Measurements from ENCODE around the gene LRIF1. TPM values are rescaled to one million over a fixed set of nuclear protein-coding genes. Genes with fewer than 3 reads are reported as not detected.
"Not testable (repeated sequence)": the region's sequence is repeated elsewhere in the genome, so short reads cannot be mapped to it uniquely, and the experiment has no call there.

Gene LRIF1, protein sequence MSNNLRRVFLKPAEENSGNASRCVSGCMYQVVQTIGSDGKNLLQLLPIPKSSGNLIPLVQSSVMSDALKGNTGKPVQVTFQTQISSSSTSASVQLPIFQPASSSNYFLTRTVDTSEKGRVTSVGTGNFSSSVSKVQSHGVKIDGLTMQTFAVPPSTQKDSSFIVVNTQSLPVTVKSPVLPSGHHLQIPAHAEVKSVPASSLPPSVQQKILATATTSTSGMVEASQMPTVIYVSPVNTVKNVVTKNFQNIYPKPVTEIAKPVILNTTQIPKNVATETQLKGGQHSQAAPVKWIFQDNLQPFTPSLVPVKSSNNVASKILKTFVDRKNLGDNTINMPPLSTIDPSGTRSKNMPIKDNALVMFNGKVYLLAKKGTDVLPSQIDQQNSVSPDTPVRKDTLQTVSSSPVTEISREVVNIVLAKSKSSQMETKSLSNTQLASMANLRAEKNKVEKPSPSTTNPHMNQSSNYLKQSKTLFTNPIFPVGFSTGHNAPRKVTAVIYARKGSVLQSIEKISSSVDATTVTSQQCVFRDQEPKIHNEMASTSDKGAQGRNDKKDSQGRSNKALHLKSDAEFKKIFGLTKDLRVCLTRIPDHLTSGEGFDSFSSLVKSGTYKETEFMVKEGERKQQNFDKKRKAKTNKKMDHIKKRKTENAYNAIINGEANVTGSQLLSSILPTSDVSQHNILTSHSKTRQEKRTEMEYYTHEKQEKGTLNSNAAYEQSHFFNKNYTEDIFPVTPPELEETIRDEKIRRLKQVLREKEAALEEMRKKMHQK
- polyA plus RNA-seq (ENCODE audit: insufficient read length in 12 of 12) = 10 to 100 TPM in 4 of 12 donors, 1 to 10 TPM in 7, not detected in 1; 8.0 to 13.5 (median 9.9) TPM
- long read RNA-seq, donor 1, partial matches to known transcripts = 0 of 3 reads
- long read RNA-seq, donor 1, other reads (novel, unspliced or antisense) = 0 of 3 reads
- long read RNA-seq, donor 2, partial matches to known transcripts = 0 of 2 reads
- long read RNA-seq, donor 2, other reads (novel, unspliced or antisense) = 0 of 2 reads
- long read RNA-seq, donor 3, partial matches to known transcripts = 0 of 1 reads
- long read RNA-seq, donor 3, other reads (novel, unspliced or antisense) = 0 of 1 reads
- long read RNA-seq, donor 4, partial matches to known transcripts = 0 of 1 reads
- long read RNA-seq, donor 4, other reads (novel, unspliced or antisense) = 0 of 1 reads
- long read RNA-seq, donor 5, partial matches to known transcripts = 0 of 4 reads
- long read RNA-seq, donor 5, other reads (novel, unspliced or antisense) = 0 of 4 reads
- long read RNA-seq, donor 6 = 0 reads
- long read RNA-seq, donor 7, partial matches to known transcripts = 0 of 1 reads
- long read RNA-seq, donor 7, other reads (novel, unspliced or antisense) = 0 of 1 reads
- long read RNA-seq, donor 8, partial matches to known transcripts = 0 of 2 reads
- long read RNA-seq, donor 8, other reads (novel, unspliced or antisense) = 0 of 2 reads
- long read RNA-seq, donor 9, partial matches to known transcripts = 0 of 1 reads
- long read RNA-seq, donor 9, other reads (novel, unspliced or antisense) = 0 of 1 reads
- long read RNA-seq, donor 10, transcript LRIF1-202 (3 exons, 1,796 nt) = major isoform, 7 of 7 reads
- long read RNA-seq, donor 10, partial matches to known transcripts = 0 of 7 reads
- long read RNA-seq, donor 10, other reads (novel, unspliced or antisense) = 0 of 7 reads
- long read RNA-seq, donor 11, partial matches to known transcripts = 0 of 3 reads
- long read RNA-seq, donor 11, other reads (novel, unspliced or antisense) = 0 of 3 reads

DNA sequence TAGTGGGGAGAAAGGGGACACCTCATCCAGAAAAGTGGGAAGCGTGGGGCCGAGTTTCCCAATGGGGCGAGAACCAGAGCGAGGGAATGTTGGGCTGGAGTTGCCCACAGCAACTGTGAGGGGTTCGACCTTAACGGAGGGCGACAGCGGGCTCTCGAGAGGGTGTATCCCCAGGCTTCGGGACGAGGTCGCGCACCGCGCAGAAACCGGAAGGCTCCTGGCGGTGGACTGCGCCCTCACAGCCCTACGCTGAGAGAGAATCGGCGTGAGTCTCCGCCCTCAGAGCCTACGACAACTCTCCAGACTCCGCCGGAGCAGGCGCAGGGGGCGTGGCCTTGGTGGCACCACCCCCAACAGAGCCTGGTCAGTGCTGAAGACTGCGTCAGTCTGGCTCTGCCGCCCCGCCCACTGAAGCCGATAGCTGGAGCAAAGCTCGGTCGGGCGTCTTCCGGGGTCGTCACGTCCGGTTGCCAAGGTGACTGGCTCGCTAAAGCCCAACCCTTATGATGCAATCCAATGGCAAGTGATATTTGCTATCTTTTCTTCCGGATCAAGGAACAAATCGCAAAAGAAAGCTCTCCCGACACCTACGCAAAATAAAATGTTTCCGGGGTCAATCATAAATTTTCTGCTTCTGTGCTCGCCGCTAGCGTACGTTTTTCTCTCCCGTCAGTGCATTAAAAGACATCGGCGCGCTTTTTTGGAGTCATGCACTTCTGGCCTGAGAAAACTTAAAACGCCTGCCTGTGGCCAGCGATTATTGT is at the start of gene LRIF1:
Gene LRIF1, minus strand, starts transcription at position 232 of the 764 bp plus-strand sequence. CDS start 234 bp downstream, outside the sequence.
- peak; percentile 94 for DNase-seq

DNA sequence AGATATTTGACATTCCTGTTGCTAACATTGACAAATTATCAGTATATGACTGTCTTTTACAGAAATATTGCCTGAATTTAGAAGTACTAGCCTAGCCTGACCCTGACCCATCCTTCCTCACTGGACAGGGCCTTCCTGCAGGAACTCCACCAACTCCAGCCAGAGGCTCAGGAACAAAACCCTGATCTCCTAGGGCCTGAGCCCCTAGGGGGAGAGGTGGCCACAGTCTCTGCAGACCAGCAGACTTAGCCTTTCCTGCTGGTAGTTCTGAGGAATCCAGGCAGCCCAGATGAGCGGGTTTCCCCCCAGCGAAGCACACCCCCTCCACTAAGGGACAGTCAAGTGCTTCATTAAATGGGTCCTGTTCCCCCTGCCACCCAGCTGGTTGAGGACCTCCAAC is 44.3 kb upstream of the LRIF1 start:
- DNase-seq = no peak

DNA sequence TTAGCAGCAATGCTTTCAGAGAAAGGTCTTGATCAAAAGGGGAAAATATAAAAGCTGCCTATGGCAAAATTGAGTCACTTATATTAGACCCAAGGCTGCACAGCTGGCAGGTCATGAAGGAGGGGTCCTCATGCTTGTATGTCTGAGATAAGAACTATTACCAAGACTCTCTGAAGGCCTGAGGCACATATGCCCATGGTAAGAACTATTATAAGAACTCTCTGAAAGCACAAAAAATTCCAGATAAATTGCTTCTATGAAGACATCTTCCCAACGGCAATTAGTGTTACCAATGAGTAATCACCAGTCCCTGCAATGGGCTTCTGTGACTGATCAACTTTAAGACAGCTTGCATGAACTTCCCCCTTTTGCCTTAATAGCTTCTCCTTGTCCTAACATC is 42.8 kb upstream of the LRIF1 start:
- DNase-seq = no peak

DNA sequence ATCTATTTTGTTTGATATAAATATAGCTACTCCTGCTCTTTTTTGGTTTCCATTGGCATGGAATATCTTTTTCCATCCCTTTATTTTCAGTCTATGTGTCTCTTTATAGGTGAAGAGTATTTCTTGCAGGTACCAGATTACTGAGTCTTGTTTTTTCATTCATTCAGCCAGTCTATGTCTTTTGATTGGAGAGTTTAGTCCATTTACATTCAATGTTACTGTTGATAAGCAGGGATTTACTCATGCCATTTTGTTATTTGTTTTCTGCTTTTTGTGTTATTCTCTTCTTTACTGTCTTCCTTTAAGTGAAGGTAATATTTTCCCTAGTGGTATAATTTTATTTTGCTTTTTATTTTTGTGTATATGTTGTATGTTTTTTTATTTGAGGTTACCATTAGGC is 35.9 kb upstream of the LRIF1 start:
- not testable (repeated sequence) for DNase-seq

DNA sequence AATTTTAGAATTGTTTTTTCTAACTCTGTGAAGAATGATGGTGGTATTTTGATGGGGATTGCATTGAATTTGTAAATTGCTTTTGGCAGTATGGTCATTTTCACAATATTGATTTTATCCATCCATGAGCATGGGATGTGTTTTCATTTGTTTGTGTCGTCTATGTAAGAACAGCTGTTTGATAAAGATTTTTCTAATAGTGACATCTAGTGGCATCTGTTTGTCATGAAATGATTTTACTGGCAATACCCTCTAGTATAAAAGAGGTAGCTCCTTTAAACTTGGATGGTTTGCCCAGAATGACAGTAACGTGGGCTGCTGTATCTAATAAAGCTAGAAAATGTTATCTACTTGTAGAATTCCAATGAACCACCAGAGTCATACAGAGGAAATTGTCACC is 28.6 kb upstream of the LRIF1 start:
- not testable (repeated sequence) for DNase-seq

DNA sequence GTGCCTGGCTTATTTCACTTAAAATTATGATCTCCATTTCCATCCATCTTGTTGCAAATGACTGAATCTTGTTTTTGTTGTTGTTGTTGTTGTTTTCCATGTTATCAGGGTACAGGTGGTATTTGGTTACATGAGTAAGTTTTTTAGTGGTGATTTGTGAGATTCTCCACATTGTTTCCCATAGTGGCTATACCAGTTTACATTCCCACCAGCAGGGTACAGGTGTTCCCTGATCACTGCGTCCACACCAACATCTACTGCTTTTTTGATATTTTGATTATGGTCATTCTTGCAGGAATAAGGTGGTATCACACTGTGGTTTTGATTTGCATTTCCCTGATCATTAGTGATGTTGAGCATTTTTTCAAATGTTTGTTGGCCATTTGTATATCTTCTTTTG is 27.6 kb upstream of the LRIF1 start:
- DNase-seq = not testable (repeated sequence)

DNA sequence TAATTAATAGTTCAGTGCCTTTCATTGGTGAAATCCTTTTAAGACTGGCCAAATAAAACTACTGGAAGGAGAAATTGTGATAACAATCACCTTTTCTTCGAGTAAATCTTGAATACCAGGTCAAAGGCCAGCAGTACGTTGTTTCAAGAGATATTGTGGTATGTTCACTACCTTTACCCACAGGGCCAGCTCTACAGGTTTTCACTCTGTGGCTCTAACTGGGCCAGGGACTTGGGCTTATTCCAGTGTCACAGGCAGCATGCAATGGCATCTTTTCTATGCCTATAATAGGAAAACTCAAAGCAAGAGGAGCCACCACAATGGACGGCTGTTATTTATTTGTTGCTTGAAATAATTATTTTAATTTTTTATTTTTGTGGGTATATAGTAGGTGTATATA is 26.8 kb upstream of the LRIF1 start:
- no peak for DNase-seq

DNA sequence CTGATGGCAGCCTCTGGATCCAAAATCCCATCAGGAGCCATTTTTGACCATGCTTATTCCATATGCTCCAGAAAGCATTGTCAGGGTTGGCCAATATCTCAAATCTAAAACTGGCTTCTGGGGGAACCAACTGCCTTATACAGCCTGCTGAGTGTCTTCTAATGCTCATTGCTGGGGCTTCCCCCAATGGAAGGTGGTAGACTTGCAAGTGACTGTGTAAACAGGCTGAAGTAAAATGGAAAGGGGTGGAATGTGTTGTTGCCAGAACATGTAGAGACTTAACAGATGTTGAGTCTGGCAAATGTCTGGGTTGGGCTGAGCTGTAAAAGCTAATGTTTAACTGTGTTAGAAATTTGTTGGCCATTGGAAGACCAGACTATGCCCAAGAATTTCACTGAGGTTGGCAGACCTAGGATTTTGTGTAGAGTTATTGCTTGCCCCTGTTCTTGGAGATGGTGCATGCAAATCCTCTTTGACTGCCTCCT is 22.7 kb upstream of the LRIF1 start:
- DNase-seq = no peak

DNA sequence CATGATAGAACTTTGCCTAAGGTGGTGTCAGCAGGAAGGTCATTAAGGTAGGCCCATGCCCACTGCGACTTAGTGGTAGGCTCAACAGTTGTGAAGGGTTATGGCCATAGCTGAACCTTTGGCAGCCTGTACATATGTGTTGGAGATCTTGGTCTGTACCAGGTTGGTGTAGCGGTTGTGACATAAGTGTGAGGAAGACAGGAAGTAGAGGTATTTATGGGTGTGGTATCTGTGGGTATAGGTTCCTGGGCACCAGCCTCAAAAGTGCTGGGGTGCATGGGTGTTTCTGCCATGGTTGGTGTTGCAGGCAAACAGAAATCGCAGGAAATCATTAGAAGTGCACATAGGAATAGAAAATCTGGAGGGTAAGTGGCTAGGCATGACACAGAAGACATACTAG is 18.6 kb upstream of the LRIF1 start:
- no peak for DNase-seq

DNA sequence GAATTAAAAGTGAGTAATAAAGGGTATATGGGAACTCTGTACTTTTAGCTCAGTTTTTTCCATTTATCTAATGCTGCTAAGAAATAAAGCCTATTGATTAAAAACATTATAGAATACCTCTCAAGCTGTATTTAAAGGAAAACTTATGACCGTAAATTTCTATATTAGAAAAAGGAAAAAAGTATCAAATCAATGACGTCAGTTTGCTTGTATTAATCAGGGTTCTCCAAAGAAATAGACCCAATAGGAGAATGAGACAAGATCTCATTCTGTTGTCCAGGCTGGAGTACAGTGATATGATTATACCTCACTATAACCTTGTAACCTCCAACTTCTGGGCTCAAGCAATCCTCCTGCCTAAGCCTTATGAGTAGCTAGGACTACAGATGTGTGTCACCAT is 15.4 kb upstream of the LRIF1 start:
- no peak for DNase-seq

DNA sequence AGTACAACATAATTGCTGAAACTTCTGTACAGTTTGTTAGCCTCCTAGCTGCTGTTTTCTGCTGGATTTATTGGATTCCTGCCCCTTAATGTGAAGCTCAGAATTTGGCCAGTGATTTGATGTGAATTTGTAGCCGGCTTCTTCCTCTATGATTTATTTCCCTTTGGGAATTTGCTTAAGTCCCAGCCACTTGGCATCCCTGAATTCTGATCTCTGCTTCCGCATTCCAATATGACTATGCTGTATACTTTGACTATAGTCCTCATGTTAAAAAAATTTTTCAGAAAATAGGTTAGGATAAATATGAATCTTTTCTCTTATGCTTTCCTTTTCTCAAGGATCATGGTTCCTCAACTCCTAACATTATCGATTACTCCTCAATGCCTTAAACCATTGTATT is 12.4 kb upstream of the LRIF1 start:
- no peak for DNase-seq

DNA sequence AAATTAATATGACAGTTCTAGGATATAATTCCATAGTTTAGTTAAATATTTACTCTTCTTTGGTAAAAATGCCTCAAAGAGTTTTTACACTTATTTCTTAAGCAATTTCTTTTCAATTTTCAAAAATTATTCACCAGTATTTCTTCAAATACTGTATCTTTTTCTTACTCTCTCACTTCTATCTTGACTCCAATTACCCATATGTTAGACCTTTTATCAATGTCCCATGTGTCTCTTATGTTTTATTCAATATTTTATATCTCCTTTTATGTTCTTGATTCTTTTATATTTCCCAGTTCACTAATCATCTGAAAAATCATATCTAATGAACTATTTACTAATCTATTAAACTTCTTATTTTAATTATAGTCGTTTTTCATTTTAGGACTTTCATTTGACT is 11.5 kb upstream of the LRIF1 start:
- no peak for DNase-seq

DNA sequence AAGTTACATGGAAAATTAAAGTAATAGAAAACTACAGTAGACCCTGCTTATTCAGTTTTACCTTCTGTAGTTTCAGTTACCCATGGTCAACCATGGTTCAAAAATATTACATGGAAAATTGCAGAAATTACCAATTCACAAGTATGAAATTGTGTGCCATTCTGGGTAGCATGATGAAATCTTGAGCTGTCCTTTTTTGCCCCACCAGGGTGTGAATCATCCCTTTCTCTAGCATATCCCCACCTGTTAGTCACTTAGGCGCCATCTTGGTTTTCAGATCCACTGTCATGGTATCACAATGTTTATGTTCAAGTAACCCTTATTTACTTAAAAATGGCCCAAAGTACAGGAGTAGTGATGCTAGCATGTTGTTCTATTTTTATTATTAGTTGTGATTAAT is 3.5 kb upstream of the LRIF1 start:
- DNase-seq = no peak

DNA sequence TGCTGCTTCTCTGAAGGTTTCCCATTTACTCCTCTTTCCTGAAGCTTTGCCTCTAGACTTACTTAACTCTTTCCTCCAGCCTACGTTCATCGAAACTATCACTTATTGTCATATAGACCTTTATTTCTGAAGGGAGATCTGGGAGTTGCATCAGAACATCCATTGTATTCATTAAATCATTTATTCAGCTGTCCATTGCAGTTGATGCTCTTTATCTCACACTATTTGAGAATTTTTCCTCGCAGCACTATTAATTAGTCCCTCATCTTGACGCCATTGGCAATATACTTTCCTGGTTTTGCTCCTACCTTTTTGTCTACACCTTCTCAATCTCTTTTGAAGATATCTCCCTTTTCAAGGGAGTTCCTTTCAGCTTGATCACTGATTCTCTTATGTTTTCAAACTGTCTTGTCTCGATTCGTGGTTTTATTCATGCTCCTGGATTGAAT is 757 bp upstream of the LRIF1 start:
- DNase-seq = no peak

DNA sequence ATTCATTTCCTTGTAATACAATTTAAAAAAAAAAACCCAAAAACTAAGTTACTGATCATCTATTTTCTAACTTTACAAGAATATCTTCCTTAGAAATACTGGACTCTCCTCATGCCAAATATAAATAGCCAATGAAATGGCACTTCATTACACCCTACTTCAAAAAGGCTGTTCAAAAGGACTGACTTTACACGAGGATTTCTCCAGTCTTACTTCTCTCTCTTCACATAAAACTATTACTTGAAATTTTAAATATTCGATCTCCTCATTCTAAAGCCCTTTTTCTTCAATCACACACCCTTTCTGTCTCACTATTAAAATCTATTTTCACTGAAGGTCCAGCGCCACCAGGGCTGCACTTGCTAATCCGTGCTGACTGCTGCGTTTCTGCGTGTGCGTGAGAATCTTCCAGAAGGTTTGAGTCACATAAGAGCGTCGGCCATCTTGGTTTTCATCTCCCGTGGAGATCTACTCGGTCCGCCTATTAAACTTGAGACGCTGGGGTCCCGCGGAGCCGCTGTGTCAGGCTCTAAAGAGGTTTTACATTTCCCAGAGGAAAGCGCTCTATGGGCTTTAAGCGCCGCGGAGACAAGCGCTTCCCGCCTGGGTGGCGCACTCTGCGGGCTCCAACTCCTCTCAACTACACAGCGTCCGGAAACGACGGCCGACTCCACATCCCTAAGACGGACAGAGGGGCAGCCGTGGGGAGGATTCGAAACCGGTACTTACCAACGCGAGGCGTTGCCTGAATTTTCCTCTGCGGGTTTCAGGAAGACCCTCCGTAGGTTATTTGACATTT is 631 bp downstream of the LRIF1 start:
- peak; percentile 38 for DNase-seq

DNA sequence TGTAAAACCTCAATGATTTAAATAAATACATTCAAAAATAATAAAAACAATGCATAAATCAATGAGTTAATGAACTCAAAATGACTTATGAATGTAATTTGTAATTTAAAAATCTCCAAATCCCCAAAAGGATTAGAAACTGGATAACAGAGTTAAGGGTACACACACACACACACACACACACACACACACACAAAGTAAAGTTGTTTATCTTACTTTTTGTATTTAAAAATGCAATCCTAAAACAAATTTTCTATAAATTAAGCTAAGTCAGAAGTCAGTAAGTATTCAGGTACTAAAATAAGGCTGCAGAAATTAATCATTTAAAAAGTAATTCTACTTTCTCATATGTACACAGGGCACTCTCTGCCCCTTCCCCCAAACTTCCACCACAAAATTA is 1.8 kb downstream of the LRIF1 start:
- no peak for DNase-seq

DNA sequence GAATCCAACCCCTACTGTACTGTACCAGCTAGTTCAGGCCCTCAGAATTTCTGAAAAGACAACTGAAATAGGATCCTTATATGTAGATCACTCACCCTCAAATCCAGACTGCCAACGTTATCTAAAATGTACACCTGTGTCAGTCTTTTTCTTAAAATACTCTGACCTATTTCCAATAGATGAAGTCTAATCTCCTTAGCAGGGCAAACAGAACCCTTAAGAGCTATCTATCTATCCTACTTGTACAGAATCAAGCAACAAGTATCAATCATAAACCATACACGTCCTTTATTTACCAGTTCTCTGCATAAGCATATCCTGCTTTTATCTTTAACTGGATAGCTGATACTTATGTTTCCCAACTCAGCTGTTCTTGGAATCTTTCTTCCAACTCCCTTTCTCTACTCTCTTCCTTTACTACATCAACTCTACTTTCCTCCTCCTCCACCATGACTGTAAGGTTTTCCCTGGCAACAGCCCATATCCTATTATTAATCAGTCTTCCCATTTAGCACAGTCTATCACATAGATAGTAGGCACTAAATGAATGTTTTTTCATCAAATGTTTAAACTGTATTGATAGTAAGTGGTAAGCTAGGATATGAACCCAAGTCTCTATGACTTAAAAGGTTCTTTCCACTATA is 2.8 kb downstream of the LRIF1 start:
- DNase-seq = no peak

DNA sequence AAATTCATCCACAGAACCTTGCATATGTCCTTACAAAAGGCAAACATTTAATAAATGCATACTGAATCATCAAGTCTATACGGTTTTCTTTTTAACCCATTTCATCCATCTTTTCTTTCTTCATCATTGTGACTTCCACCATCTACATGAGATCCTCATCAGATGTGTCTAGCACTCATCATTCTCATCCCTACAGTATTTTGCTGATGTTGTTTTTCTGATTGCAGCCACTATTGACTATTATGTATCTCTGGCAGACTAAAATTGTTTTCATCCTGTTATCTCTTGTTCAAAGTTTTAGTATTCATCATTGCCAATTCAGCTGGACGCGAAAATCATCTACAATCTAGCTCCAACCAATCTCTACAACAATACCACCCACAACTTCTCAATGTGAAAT is 5.9 kb downstream of the LRIF1 start:
- DNase-seq = no peak

DNA sequence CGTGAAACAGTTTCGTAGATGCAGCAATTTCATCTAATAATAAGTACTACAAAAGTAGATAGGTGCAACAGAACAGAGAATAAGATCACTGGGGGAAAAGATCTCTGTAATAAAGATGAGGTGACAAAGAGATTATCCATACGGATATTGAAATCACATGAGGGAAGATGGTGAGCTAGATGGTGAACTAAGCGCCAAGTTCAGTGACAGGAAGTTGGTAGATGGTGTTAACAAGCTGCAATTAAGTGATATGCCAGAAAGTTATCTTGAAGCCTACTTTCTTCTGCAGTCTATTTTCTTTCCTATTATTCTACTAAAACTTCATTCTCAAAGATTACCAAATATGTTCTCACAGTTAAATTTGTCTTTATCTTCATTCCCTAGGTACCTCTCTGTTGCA is 7.1 kb downstream of the LRIF1 start:
- no peak for DNase-seq

Measured in muscle of arm (tissue), 14 donors.